Tibial nerve (tissue), 4 donors: ENCODE measurements around the gene PRPH2.

Experiments used
- CTCF ChIP-seq, 5 experiments: fragments of 200-600 bp in 3 of 5; fragments of 450-650 bp in 2 of 5; sonication (generic) in 3 of 5; IDR thresholded peaks; one replicate each; pipeline ENCODE4 v1.5.1; 2016 to 2019; ENCODE audit warnings: antibody characterized with exemption in 5 of 5, mild to moderate bottlenecking in 3 of 5, moderate library complexity in 2 of 5
- EP300 ChIP-seq, 2 donors: sonication (generic); formaldehyde crosslinking; IDR thresholded peaks; one replicate each; pipeline ENCODE4 v1.6.1; 2017; ENCODE audit warnings: antibody characterized with exemption in 2 of 2, mild to moderate bottlenecking in 1 of 2
- POLR2A ChIP-seq, 2 donors: fragments of 450-650 bp; IDR thresholded peaks; one replicate each; pipeline ENCODE4 v1.6.1; 2017; ENCODE audit warnings: antibody characterized with exemption in 2 of 2, mild to moderate bottlenecking in 2 of 2, moderate library complexity in 2 of 2

- TF ChIP-seq CTCF (IDR thresholded peaks at IDR 0.05): peak; percentile 88 to 95 (median 90)
- TF ChIP-seq EP300 (IDR thresholded peaks at IDR 0.05): peak; percentile 28 to 76
- no peak for TF ChIP-seq POLR2A (IDR thresholded peaks at IDR 0.05)
Measured at GRCh38 chr6:42726485-42727086, 4.2 kb upstream of the PRPH2 start.
